ENCODE results near the gene WNK2. TPM values are rescaled to one million over a fixed set of nuclear protein-coding genes. Genes with fewer than 3 reads are reported as not detected.
"Not testable (repeated sequence)": the region's sequence is repeated elsewhere in the genome, so short reads cannot be mapped to it uniquely, and the experiment has no call there.

WNK2 gene
- total RNA-seq, 2 donors from 2014 or later = 2.6 to 3.8 TPM

DNA sequence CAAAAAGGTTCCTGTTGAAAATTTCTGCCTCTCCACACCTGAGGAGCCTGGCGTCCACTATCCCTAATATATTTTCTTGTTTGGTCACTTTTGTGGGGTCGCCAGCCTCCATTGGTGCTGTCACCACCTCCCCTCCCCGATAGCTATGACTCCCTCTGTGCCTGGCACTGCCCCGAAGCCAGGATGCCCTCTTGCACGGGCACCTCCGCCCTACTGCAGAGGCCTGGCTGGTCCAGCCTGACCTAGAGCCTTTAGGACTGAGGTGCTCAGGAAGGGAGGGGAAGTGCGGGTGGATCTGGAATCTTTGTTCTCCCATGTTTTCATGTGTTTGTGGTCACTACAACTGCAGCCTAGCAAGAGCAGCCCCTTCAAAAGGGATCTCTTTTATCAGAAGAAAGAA is 62.6 kb downstream of the WNK2 start:
- ATAC-seq (no peak), DNase-seq (ENCODE audit: low spot score in 2 of 2) (no peak)
- Mint-ChIP-seq H3K27ac (peak overlapping the region in 1 of 2 donors; percentile 44), H3K36me3 (no peaks in the 10 kb centered on the region), H3K9me3 (no peaks in the 10 kb centered on the region)

DNA sequence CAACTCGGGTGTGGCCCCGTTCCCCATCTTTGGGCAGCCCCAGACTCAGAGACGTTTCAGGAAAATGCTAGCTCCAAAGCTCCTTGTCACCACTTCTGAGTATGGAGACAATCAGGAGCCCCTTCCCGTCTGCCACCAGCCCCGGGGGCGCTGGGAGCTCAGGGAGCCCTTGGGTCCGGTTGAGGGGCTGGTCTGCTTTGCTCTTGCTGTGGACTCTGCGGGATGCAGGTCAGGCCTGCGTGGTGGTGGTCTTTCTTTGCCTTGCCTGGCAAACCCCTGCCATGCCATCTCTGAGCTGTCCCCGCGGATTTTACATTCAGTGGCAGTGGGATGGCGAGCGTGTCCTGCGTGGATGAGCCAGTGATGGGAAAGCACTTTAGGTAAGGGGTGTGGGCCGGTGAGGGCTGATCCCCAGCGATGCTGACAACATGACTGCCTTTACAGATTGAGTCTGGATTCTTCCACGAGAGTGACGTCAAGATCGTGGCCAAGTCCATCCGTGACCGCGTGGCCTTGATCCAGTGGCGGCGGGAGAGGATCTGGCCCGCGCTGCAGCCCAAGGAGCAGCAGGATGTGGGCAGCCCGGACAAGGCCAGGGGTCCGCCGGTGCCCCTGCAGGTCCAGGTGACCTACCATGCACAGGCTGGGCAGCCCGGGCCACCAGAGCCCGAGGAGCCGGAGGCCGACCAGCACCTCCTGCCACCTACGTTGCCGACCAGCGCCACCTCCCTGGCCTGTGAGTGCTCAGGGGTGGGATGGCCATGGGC is 63.3 kb downstream of the WNK2 start:
- Mint-ChIP-seq H3K9me3 (no peaks in the 10 kb centered on the region), H3K27ac (no peak overlapping the region), H3K36me3 (no peaks in the 10 kb centered on the region)
- DNase-seq (ENCODE audit: low spot score in 2 of 2) = no peak
- ATAC-seq = no peak

DNA sequence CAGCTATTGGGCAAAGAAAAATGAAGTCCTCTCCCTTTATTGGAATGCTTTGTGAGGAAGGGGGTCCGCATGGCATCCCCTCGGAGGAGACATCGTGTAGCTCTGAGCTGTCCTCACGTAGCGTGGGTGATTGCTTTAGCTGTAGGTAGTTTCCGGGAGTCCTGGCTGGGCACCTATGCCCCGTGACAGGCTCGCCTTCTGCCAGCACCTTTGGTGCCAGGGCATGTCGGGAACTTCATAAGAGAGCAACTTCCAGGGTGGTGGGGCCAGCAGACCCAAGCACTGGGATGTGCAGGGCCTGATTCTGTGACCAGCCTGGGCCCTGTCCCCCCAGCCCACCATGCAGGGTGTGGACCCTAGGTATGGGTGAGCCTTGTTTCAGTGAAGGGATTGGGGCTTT is 64.0 kb downstream of the WNK2 start:
- DNase-seq (ENCODE audit: low spot score in 2 of 2) (no peak), ATAC-seq (no peak)
- Mint-ChIP-seq H3K9me3 (no peaks in the 10 kb centered on the region), H3K36me3 (no peaks in the 10 kb centered on the region), H3K27ac (no peak overlapping the region)

DNA sequence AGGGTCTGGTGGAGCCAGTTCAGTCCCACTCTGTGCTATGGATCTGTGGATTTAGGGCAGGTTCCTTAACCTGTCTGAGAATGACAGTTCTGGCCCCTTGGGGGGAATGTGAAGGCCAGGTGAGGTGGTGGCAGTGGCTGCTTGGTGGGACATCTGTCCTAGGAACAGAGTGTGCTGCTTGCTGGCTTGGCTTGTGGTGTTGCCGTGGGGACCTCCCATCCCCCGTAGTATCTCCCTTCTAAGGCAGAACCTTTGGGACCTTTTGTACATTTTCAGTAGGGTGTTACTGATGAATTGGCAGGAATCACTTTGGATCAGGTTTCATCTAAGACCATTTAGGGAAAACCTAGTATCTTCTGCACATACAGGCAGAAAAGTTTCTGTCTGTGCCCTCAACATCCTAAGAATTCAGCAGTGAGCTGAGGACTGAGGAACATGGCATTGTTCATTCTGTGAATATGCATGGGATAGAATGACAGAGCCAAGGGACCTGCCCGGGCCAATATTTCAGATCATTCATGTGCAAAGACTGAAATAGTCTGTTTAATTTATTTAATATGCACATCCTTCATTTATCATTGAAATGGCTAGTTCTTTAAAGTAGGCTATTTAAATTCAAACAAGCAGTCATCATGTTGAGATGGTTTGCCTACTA is 64.6 kb downstream of the WNK2 start:
- H3K9me3 Mint-ChIP-seq = no peaks in the 10 kb centered on the region
- H3K36me3 Mint-ChIP-seq = no peaks in the 10 kb centered on the region
- DNase-seq (ENCODE audit: low spot score in 2 of 2) (no peak), ATAC-seq (no peak)
- no peak overlapping the region for H3K27ac Mint-ChIP-seq

DNA sequence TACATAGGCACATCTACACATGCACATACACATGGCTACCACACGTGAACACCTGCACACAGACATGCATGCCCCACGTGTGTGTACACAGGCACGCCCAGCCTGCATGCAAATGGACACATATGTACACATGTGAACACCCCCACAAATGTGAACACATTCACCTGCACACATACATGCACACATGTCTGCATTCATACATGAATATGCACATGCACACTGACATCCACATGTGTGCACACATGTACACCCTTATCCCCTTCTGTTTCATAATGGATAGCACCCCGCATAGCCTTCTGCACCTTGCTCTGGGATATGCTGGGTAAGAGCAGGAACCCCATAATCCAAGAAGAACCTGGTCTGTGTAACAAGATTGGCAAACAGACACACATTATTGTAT is 66.2 kb downstream of the WNK2 start:
- H3K9me3 Mint-ChIP-seq = no peaks in the 10 kb centered on the region
- no peak for ATAC-seq

DNA sequence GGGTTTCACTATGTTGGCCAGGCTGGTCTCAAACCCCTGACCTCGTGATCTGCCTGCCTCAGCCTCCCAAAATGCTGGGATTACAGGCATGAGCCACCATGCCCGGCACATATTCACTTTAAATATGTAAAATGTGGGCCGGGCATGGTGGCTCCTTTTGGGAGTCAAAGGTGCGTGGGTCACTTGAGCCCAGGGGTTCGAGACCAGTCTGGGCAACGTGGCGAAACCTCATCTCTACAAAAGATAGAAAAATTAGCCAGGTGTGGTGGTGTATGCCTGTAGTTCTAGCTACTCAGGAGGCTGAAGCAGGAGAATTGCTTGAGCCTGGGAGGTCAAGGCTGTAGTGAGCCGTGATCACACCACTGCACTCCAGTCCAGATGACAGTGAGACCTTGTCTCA is 67.4 kb downstream of the WNK2 start:
- H3K36me3 Mint-ChIP-seq; ATAC-seq; H3K9me3 Mint-ChIP-seq; DNase-seq (ENCODE audit: low spot score in 2 of 2); H3K27ac Mint-ChIP-seq: not testable (repeated sequence)

More for the DNA sequence above, 66.2 kb downstream of the WNK2 start:
- DNase-seq (ENCODE audit: low spot score in 2 of 2) = no peak
- Mint-ChIP-seq H3K27ac (no peak overlapping the region), H3K36me3 (no peaks in the 10 kb centered on the region)

DNA sequence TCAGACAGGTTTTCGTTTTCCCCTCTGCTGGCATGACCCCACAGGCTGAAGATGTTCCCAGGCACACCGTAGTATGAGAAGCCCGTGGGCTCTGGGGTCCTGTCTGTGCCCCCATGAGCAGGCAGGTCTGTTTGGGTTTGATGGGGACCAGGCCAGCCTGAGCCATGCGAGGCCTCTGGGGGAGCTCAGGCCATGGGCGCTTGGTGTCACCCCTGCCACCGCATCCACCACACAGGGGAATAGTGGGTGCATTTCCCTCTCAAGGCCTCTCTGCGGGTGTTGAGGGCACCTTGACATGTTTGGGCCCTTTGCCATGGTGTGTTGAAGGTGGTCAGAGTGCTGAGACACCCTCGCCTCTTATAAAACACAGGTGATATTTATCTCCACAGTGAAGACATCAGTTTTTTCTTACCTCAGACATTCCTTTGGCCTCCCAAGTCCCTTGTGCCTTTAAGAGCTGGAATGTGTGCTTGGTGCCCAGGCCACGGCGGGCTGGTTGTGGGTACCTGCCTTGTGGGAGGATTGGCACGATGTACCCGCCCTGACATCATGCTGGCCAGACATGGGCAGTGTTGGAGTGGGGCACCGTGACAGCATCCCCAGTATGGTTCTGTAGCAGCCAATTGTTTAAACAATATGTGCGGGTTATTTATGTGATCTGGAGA is 68.3 kb downstream of the WNK2 start:
- Mint-ChIP-seq H3K9me3 (no peaks in the 10 kb centered on the region), H3K36me3 (no peaks in the 10 kb centered on the region)
- no peak for ATAC-seq

DNA sequence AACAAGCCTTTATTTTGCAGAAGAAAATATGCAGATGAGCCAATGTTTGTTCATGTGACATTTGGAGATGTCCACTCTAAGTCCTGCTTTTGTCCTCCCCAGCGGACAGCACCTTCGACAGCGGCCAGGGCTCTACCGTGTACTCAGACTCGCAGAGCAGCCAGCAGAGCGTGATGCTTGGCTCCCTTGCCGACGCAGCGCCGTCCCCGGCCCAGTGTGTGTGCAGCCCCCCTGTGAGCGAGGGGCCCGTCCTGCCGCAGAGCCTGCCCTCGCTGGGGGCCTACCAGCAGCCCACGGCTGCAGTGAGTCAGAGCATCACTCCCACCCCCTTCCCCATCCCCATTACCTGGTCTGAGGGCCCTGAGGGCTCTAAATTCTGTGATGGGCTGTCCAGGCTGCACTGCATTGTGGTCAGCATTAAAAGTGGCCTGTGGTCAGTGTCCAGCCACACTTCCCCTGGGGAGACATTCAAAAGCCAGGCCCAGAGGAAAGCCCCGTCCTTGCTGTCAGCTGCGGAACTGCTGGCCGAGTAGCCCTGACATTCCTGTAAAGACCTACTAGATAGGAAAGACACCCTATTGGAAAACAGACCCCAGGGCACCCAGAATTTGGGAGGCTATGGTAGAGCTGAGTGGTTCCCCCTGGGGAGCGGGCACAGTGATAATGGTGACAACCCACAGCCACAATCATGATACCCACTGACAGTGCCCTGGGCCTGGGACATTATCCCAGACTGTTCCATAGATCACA is 69.0 kb downstream of the WNK2 start:
- Mint-ChIP-seq H3K9me3 (no peaks in the 10 kb centered on the region), H3K36me3 (no peaks in the 10 kb centered on the region), H3K27ac (no peak overlapping the region)
- DNase-seq (ENCODE audit: low spot score in 2 of 2) = peak in 1 of 2 donors; percentile 26
- ATAC-seq = no peak

More for the DNA sequence above, 68.3 kb downstream of the WNK2 start:
- DNase-seq (ENCODE audit: low spot score in 2 of 2) = peak in 1 of 2 donors; percentile 41
- no peak overlapping the region for H3K27ac Mint-ChIP-seq

DNA sequence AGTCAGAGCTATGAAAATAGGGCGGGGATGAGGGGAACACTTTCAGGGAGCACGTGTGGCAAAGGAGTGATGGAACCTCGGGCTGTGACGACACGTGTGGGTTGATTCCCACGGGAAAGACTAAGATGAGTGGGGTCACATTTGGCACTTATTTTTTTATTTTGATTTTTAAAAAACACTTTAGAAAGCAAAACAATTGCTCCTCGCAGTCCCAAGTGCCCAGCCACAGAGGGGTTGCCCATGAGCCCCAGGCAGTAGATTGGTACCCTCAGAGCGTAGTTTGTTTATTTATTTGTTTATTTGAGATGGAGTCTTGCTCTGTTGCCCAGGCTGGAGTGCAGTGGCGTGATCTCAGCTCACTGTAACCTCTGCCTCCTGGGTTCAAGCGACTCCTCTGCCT is 69.7 kb downstream of the WNK2 start:
- Mint-ChIP-seq H3K27ac (no peak overlapping the region), H3K36me3 (no peaks in the 10 kb centered on the region)
- ATAC-seq = no peak

DNA sequence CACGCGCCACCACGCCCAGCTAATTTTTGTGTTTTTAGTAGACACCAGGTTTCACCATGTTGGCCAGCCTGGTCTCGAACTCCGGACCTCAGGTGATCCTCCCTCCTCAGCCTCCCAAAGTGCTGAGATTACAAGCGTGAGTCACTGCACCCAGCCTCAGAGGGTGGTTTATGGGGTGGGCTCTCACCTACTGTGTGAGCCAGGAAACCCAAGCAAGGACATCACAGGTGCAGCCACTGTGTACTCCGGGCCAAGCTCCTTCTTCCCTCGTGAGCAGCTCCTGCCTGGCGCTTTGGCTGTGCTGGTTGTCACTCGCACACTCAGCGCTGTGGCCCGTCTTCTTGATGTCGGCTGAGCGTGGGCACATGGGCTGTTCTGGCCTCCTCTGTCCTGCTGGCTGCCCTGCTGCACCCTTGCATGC is 70.1 kb downstream of the WNK2 start:
- ATAC-seq (no peak), DNase-seq (ENCODE audit: low spot score in 2 of 2) (peak in 1 of 2 donors; percentile 30)
- no peaks in the 10 kb centered on the region for H3K36me3 Mint-ChIP-seq
- no peaks in the 10 kb centered on the region for H3K9me3 Mint-ChIP-seq
- no peak overlapping the region for H3K27ac Mint-ChIP-seq

More for the DNA sequence above, 69.7 kb downstream of the WNK2 start:
- H3K9me3 Mint-ChIP-seq = no peaks in the 10 kb centered on the region
- DNase-seq (ENCODE audit: low spot score in 2 of 2) = no peak

DNA sequence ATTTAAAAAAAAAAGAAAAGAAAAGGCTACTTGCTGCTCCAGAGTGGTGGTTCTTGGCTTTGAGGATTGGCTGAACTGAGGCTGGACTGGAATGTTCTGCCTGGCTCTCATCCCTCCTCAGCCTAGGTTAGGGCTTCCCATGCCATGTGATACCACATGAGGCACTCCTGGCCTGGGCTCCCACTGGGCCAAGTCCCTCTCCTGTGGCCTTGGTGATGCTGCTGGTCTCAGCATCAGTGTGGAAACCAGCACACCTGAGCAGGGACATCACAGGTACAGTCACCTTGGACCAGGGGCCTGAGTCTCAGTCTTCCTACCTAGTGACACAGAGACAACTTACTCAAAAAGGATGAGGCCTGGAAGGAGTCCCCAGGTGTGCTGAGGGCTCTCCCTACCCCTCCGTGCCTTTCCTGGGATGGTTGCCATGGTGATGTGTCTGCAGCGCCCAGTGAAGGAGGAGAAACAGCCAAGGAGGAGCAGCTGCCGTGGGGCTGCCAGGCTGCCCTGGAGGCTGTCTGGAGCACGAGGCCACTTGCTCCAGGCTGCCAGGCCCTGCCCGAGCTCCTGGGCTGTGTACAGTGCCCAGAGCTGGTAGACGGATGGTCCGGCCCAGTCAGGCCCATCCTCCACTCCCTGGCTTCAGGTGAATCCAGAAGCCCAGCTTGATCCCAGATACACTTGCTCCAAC is 71.0 kb downstream of the WNK2 start:
- ATAC-seq = no peak
- DNase-seq (ENCODE audit: low spot score in 2 of 2) = peak in 1 of 2 donors; percentile 33
- Mint-ChIP-seq H3K9me3 (no peaks in the 10 kb centered on the region), H3K36me3 (no peaks in the 10 kb centered on the region), H3K27ac (no peak overlapping the region)

DNA sequence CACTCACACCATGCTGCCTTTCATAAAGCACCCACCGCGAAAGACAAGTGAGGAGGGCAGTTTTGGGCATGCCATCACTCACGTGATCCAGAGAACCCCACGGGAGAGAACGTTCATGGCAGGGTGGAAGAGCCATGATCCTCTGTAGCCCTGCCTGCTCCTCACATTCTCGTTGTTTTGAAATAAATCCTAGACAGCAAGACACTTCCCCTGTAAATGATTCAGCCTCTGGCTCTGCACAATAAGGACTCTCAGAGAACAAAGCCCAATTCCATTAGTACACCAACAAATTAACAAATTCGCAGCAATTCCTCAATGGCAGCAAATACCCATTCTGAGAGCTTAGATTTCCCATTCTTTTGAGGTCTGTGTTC is 71.5 kb downstream of the WNK2 start:
- ATAC-seq = no peak
- peak in 1 of 2 donors; percentile 46 for DNase-seq (ENCODE audit: low spot score in 2 of 2)
- H3K9me3 Mint-ChIP-seq = no peaks in the 10 kb centered on the region
- no peaks in the 10 kb centered on the region for H3K36me3 Mint-ChIP-seq
- no peak overlapping the region for H3K27ac Mint-ChIP-seq

DNA sequence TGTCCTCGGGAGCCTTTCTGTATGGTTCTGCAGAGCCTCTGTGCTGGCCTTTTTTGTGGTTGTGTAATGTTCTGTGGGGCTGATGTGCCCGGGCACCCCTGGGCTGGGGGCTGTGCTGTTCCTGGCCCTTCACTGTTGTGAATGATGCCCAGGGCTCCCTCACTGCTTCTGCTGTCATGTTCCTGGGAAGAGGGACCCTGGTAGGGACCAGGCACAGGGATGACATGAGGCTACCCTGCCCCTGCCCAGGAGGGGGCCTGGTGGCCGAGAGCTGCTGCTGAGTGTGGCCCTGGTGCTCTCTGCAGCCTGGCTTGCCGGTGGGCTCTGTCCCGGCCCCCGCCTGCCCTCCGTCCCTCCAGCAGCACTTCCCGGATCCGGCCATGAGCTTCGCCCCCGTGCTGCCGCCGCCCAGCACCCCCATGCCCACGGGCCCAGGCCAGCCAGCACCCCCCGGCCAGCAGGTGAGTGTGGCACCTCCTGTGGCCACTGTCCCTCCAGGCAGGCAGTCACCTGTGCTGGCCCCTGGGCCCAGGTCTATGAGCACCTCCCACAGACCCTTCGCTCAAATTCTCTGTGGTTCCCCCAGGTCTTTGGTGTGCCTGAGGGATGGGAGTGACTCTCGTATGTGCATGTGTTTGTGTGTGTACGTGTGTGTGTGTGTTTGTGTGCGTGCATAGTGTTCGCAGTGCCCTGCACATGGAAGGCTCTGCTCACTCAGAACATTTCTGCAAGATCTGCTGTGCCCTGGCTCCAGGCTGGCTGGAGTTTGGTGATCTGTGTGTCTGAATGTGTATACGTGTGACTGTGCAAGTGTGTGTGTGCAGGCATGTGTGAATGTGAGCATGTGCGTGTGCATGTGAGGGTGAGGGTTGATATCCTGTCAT is 72.3 kb downstream of the WNK2 start:
- H3K36me3 Mint-ChIP-seq = no peaks in the 10 kb centered on the region
- ATAC-seq (no peak), DNase-seq (ENCODE audit: low spot score in 2 of 2) (peak in 1 of 2 donors; percentile 42)
- H3K27ac Mint-ChIP-seq = no peak overlapping the region
- no peaks in the 10 kb centered on the region for H3K9me3 Mint-ChIP-seq

DNA sequence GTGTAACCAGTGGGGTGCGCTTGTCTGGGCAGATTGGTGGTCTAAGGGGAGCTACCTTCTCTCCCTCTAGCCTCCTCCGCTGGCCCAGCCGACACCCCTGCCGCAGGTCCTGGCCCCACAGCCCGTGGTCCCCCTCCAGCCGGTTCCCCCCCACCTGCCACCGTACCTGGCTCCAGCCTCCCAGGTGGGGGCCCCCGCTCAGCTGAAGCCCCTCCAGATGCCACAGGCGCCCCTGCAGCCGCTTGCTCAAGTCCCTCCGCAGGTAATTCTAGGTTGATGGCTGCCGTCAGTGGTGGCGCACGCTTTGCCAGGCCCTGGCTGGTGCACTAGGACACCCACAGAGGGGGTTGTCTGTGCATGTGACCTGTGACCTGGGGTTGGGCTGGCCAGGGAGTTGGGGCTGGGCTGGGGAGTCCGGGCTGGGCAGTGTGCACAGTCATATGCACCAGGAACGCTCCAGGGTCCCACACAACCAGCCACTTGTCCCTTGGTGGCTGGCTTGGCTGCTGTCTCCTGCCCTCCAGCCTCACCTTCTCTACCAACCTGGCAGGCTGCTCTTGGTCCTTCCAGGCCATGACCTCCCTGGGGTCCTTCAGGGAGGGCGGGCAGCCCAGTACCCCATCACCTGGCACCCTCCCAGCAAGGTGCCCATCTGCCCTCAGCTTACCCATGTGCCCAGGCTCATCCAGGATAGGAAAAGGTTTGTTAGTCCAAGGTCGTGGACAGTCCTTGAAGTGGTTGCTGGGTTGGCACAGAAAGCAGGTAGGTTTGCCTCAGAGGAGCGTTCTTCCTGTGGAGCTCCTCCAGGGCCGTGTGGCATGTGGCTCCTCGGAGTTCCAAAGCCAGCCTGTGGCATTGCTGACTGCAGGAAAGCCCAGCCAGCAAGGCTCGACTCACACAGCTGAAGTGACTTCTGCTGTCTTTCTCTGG is 73.2 kb downstream of the WNK2 start:
- no peaks in the 10 kb centered on the region for H3K36me3 Mint-ChIP-seq
- ATAC-seq (no peak), DNase-seq (ENCODE audit: low spot score in 2 of 2) (peak in 1 of 2 donors; percentile 44)

More for the DNA sequence above, 73.2 kb downstream of the WNK2 start:
- no peak overlapping the region for H3K27ac Mint-ChIP-seq
- no peaks in the 10 kb centered on the region for H3K9me3 Mint-ChIP-seq
